ENCODE results near the gene FIZ1.

- TF ChIP-seq CTCF (conservative IDR thresholded peaks at IDR 0.05; ENCODE audit: low read depth in 2 of 2): no peak
- no peak for TF ChIP-seq EZH2 (IDR thresholded peaks at IDR 0.05; ENCODE audit: low read depth, unreplicated experiment)
- no peak for TF ChIP-seq JUNB (IDR thresholded peaks at IDR 0.05; ENCODE audit: unreplicated experiment)
- no peak for TF ChIP-seq EZH2phosphoT487 (IDR thresholded peaks at IDR 0.05; ENCODE audit: unreplicated experiment)
- no peak for TF ChIP-seq REST (IDR thresholded peaks at IDR 0.05; ENCODE audit: unreplicated experiment)
- TF ChIP-seq POLR2AphosphoS5 (IDR thresholded peaks at IDR 0.05; ENCODE audit: low read depth): no peak
- TF ChIP-seq CREB1 (CRISPR knock-in tag; IDR thresholded peaks at IDR 0.05; ENCODE audit: low read depth): no peak
- TF ChIP-seq STAT1 (IDR thresholded peaks at IDR 0.05; ENCODE audit: unreplicated experiment): no peak
- no peak for TF ChIP-seq NANOG (IDR thresholded peaks at IDR 0.05; ENCODE audit: borderline replicate concordance)
- no peak for TF ChIP-seq ZNF331 (CRISPR knock-in tag; IDR thresholded peaks at IDR 0.05; ENCODE audit: low read depth)
- TF ChIP-seq ZNF114 (CRISPR knock-in tag; IDR thresholded peaks at IDR 0.05): no peak
- no peak for TF ChIP-seq ETS1 (IDR thresholded peaks at IDR 0.05)
These were observed 15.6 kb upstream of the FIZ1 start for GRCh38 chr19:55614711-55615542.
